Mucosa of stomach (tissue), 1 donor: ENCODE results near the gene TSHZ2.

Source experiments
- H3K27me3 ChIP-seq: one replicate; pipeline ENCODE4 v1.7.0; 2013; ENCODE audit warnings: mild to moderate bottlenecking, low read length; ENCODE audit not compliant: control insufficient read depth, insufficient read depth
- H3K36me3 ChIP-seq: one replicate; pipeline ENCODE4 v1.7.0; 2013; ENCODE audit warnings: low read length; ENCODE audit not compliant: control insufficient read depth, insufficient read depth
- H3K4me1 ChIP-seq: one replicate; pipeline ENCODE4 v1.7.0; 2013; ENCODE audit warnings: mild to moderate bottlenecking, low read length; ENCODE audit not compliant: control insufficient read depth, insufficient read depth
- H3K4me3 ChIP-seq: one replicate; pipeline ENCODE4 v1.7.0; 2013; ENCODE audit warnings: low read length
- H3K9ac ChIP-seq: one replicate; pipeline ENCODE4 v1.7.0; 2013; ENCODE audit warnings: mild to moderate bottlenecking, low read length, moderate library complexity
- H3K9me3 ChIP-seq: one replicate; pipeline ENCODE4 v1.7.0; 2013; ENCODE audit warnings: mild to moderate bottlenecking, low read length, moderate library complexity; ENCODE audit not compliant: control insufficient read depth
- donor health status: Pancreatic carcinoma.

Gene TSHZ2

DNA sequence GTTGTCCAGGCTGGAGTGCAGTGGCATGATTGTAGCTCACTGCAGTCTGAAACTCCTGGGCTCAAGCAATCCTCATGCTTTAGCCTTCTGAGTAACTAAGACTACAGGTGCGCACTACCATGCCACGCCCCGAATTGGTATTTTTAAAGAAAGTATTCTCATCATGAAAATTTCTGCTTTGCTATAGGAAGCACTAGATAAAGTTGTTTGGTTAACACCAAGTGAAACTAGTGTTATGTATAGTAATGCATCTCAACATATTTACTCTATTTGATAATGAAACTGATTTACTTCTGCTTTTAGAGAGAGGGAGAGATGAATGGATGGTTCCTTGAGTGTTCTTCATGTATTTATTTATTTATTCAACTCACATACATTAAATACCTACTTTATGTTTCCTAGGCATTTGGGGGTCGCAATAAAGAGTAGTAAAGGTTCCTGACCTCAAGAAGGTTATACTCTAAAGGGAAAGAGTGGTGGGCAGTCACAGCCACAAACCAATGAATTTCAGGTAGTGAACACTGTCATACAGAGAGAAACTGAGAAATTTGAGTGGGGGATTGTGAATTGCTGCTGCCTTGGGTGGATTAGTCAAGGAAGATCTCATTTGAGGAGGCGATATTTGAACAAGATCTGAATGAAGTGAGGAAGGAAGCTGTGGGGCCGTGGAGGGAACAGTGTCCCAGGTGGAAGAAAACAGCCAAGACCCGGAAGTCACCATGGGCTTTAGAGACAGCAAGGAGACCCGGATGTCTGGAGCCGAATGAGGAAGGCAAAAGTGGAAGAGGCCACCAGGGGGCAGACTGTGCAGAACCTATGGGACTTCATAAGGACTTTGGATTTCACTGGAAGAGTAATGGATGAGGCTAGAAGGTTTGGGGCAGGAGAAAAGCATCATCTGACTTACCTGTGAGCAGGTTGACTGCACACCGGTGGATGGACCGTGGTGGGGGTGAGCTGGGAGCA lies 185.6 kb downstream of the TSHZ2 start:
- Histone ChIP-seq H3K36me3 (no peaks in the 10 kb centered on the region), H3K4me3 (no peak overlapping the region), H3K27me3 (no peaks in the 10 kb centered on the region), H3K9me3 (no peaks in the 10 kb centered on the region), H3K4me1 (no peaks in the 10 kb centered on the region), H3K9ac (no peak overlapping the region)

- Histone ChIP-seq H3K27me3 (no peaks in the 10 kb centered on the region), H3K36me3 (no peaks in the 10 kb centered on the region), H3K4me3 (no peak overlapping the region), H3K9me3 (no peaks in the 10 kb centered on the region), H3K9ac (no peak overlapping the region), H3K4me1 (no peaks in the 10 kb centered on the region)
Observed at GRCh38 chr20:53159160-53159559, 187.0 kb downstream of the TSHZ2 start.

- H3K9me3 ChIP-seq = no peaks in the 10 kb centered on the region
- no peaks in the 10 kb centered on the region for H3K36me3 ChIP-seq
- H3K4me1 ChIP-seq = no peaks in the 10 kb centered on the region
- no peak overlapping the region for H3K9ac ChIP-seq
- H3K27me3 ChIP-seq = no peaks in the 10 kb centered on the region
- H3K4me3 ChIP-seq = no peak overlapping the region
Observed at GRCh38 chr20:53161073-53161472, 188.9 kb downstream of the TSHZ2 start.

GRCh38 chr20:53161473-53161872 lies 189.3 kb downstream of the TSHZ2 start:
- no peaks in the 10 kb centered on the region for H3K4me1 ChIP-seq
- H3K4me3 ChIP-seq = no peak overlapping the region
- H3K9ac ChIP-seq = no peak overlapping the region
- no peaks in the 10 kb centered on the region for H3K36me3 ChIP-seq
- H3K27me3 ChIP-seq = no peaks in the 10 kb centered on the region
- H3K9me3 ChIP-seq = no peaks in the 10 kb centered on the region

DNA sequence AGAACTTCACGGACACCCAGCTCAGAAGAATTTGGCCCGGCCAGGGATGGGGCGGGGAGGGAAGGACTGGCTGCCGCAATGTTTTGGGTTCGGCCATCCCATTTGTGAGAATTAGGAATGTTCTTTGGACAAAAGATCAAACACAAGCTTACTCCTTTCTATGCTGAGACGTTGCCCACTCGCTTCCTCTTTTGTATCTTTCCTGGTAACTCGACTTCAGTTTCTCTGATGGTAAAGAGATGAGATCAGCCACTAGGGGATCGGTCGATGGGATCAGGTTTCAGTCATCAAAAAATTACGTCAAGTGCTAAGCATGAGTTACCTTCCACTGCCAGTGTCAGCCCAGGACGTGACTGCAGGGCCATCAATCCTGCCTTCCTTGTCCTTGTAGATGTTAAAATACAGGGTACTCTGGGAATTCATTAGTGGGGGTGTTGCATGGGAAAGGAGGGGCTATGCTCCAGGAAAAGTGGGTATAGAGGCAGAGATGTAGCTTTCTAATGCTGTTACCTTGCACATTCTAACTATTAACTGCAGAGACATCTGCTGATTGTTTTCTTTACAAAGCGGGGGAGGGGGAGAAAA lies 190.2 kb downstream of the TSHZ2 start:
- no peak overlapping the region for H3K9ac ChIP-seq
- H3K4me1 ChIP-seq = no peaks in the 10 kb centered on the region
- no peaks in the 10 kb centered on the region for H3K36me3 ChIP-seq
- H3K9me3 ChIP-seq = no peaks in the 10 kb centered on the region
- H3K4me3 ChIP-seq = no peak overlapping the region
- no peaks in the 10 kb centered on the region for H3K27me3 ChIP-seq

DNA sequence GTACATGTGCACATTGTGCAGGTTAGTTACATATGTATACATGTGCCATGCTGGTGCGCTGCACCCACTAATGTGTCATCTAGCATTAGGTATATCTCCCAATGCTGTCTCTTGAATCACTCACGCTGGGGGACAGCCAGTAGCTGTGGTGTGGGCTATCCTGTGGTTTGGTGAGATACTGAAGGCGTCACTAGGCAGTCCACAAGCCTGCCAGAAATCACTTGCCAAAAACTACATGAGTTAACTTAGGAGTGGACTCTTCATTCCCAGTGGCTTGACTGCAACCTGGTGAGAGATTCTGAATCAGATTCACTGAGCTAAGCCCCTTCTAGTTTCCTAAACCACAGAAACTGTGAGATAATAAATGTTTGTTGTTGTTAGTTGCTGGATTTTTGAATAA lies 191.3 kb downstream of the TSHZ2 start:
- Histone ChIP-seq H3K4me1 (no peaks in the 10 kb centered on the region), H3K36me3 (no peaks in the 10 kb centered on the region), H3K9ac (no peak overlapping the region), H3K4me3 (no peak overlapping the region), H3K9me3 (no peaks in the 10 kb centered on the region), H3K27me3 (no peaks in the 10 kb centered on the region)

- H3K4me1 ChIP-seq = no peaks in the 10 kb centered on the region
- H3K36me3 ChIP-seq = no peaks in the 10 kb centered on the region
- H3K27me3 ChIP-seq = no peaks in the 10 kb centered on the region
- no peak overlapping the region for H3K9ac ChIP-seq
- H3K4me3 ChIP-seq = no peak overlapping the region
- no peaks in the 10 kb centered on the region for H3K9me3 ChIP-seq
Observed at GRCh38 chr20:53164072-53164471, 191.9 kb downstream of the TSHZ2 start.

DNA sequence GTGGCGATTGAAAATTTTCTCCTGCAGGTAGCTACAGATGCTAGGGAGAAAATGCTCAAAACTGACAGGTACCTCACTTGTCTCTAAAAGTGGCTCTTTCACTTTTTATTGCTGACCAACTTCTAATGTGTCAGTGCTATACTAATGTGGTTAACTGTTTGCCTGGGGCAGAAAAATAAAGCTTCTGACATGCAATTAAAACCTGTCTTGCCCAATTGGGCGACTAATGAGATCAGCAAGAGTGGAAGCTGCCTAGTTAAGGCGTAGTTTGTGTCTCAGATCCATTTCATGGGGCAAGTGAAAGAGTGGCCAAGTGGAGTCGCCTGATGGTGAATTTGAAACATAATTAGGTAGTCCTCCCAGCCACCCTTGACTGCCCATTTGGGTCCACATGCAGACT lies 193.3 kb downstream of the TSHZ2 start:
- Histone ChIP-seq H3K9me3 (no peaks in the 10 kb centered on the region), H3K4me3 (no peak overlapping the region), H3K27me3 (no peaks in the 10 kb centered on the region), H3K9ac (no peak overlapping the region), H3K36me3 (no peaks in the 10 kb centered on the region), H3K4me1 (no peaks in the 10 kb centered on the region)

DNA sequence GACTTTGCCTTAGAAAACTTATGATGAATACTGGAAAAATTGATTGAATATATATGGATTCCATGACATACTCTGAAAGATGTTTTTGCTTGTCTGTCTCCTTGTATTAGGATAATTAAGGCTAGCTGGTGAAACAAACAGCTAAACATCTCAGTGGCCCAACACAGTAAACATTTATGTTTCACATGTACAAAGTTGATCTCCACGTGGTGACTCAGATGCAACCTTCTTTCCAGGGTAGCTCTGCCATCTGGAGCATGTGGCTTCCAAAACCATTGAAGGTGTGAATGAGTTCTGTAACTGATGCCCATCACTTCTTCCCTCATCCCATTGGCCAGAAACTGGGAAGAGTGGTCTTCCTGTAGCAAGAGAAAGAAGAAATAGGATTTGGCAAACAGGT lies 196.3 kb downstream of the TSHZ2 start:
- Histone ChIP-seq H3K36me3 (no peaks in the 10 kb centered on the region), H3K9ac (no peak overlapping the region), H3K4me1 (no peaks in the 10 kb centered on the region), H3K9me3 (no peaks in the 10 kb centered on the region), H3K27me3 (no peaks in the 10 kb centered on the region), H3K4me3 (no peak overlapping the region)

- Histone ChIP-seq H3K27me3 (no peaks in the 10 kb centered on the region), H3K4me3 (no peak overlapping the region), H3K9me3 (no peaks in the 10 kb centered on the region), H3K36me3 (no peaks in the 10 kb centered on the region), H3K9ac (no peak overlapping the region), H3K4me1 (no peaks in the 10 kb centered on the region)
Observed at GRCh38 chr20:53170196-53170595, 198.0 kb downstream of the TSHZ2 start.

GRCh38 chr20:53171065-53171464 lies 198.9 kb downstream of the TSHZ2 start:
- Histone ChIP-seq H3K27me3 (no peaks in the 10 kb centered on the region), H3K9ac (no peak overlapping the region), H3K36me3 (no peaks in the 10 kb centered on the region), H3K4me3 (no peak overlapping the region), H3K9me3 (no peaks in the 10 kb centered on the region), H3K4me1 (no peaks in the 10 kb centered on the region)

GRCh38 chr20:53174454-53174853 lies 202.3 kb downstream of the TSHZ2 start:
- Histone ChIP-seq H3K4me1 (no peaks in the 10 kb centered on the region), H3K9ac (no peak overlapping the region), H3K36me3 (no peaks in the 10 kb centered on the region), H3K9me3 (no peaks in the 10 kb centered on the region), H3K27me3 (no peaks in the 10 kb centered on the region), H3K4me3 (no peak overlapping the region)
